Cardiac muscle cell (in vitro differentiated cells and primary cell): Measurements from ENCODE around the gene CEP43. TPM values are rescaled to one million over a fixed set of nuclear protein-coding genes. Genes with fewer than 3 reads are reported as not detected.

Experiments
- DNase-seq, 2 donors: peaks; one replicate each; pipeline versions ENCODE4 v3.0.0 to v3.0.0-alpha.2; 2010 to 2017; ENCODE audit warnings: low read depth in 1 of 2, low spot score in 1 of 2
- H3K27ac ChIP-seq: fragments of 200-600 bp; sonication (generic); 2 replicates; pipeline ENCODE4 v1.5.1; 2016
- H3K27me3 ChIP-seq: fragments of 200-600 bp; sonication (generic); 2 replicates; pipeline ENCODE4 v1.6.0; 2016; ENCODE audit warnings: control low read depth
- H3K36me3 ChIP-seq: fragments of 200-600 bp; sonication (generic); 2 replicates; pipeline ENCODE4 v1.5.1; 2016; ENCODE audit warnings: control low read depth
- H3K4me1 ChIP-seq: fragments of 200-600 bp; sonication (generic); 2 replicates; pipeline ENCODE4 v1.8.1; 2017; ENCODE audit warnings: low read depth, mild to moderate bottlenecking, mixed run types
- H3K4me3 ChIP-seq: fragments of 200-600 bp; sonication (generic); 2 replicates; pipeline ENCODE4 v1.5.1; 2016; ENCODE audit warnings: mild to moderate bottlenecking
- H3K9me3 ChIP-seq: fragments of 200-600 bp; sonication (generic); 2 replicates; pipeline ENCODE4 v1.5.1; 2017; ENCODE audit warnings: low read depth, mild to moderate bottlenecking, control low read depth
- polyA plus RNA-seq: library from polyadenylated mRNA; unstranded; fragments of >200 nt; fragmentation: Nextera tagmentation; extraction: Ambion mirVana; gene quantifications from 2 replicates; pipeline ENCODE4 v1.2.1, GENCODE V29; 2016
- total RNA-seq: library from RNA; depleted of rRNA; stranded (reverse); fragments of >200 nt; gene quantifications from 2 replicates; pipeline ENCODE4 v1.2.3, GENCODE V29; 2016
- TF ChIP-seq, protein P1 (sequence below): IDR thresholded peaks from 2 replicates; pipeline ENCODE4 v1.5.1; 2012; ENCODE audit warnings: low read depth, mild to moderate bottlenecking, low read length

CEP43 gene
- total and polyA plus RNA-seq, 2 experiments from 2014 or later, result 18.3 to 26.1 TPM

DNA sequence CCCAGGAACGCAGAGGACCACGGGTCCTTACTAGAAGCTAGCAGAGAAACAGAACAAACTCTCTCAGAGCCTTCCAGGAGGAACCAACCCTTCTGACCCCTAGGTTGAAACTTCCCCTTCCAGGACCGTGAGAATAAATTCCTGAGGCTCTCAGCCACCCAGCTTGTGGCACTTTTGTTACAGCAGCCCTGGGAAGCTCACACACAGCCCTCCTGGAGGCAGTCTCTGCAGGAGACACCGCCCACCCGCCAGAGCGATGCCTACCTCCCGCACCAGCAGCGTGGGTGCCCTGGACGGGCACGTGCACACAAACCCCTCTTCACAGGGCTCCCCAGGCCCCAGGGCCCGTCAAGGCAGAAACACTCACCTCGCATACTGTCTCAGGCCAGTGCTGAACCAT is 47.1 kb upstream of the CEP43 start:
- no peak for DNase-seq
- no peaks in the 10 kb centered on the region for H3K9me3 ChIP-seq
- H3K4me3 ChIP-seq, result no peak overlapping the region
- H3K4me1 ChIP-seq, result no peaks in the 10 kb centered on the region
- TF ChIP-seq, protein P1, sequence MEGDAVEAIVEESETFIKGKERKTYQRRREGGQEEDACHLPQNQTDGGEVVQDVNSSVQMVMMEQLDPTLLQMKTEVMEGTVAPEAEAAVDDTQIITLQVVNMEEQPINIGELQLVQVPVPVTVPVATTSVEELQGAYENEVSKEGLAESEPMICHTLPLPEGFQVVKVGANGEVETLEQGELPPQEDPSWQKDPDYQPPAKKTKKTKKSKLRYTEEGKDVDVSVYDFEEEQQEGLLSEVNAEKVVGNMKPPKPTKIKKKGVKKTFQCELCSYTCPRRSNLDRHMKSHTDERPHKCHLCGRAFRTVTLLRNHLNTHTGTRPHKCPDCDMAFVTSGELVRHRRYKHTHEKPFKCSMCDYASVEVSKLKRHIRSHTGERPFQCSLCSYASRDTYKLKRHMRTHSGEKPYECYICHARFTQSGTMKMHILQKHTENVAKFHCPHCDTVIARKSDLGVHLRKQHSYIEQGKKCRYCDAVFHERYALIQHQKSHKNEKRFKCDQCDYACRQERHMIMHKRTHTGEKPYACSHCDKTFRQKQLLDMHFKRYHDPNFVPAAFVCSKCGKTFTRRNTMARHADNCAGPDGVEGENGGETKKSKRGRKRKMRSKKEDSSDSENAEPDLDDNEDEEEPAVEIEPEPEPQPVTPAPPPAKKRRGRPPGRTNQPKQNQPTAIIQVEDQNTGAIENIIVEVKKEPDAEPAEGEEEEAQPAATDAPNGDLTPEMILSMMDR, result no peak
- H3K27me3 ChIP-seq, result no peaks in the 10 kb centered on the region
- no peak overlapping the region for H3K27ac ChIP-seq
- H3K36me3 ChIP-seq, result no peaks in the 10 kb centered on the region

DNA sequence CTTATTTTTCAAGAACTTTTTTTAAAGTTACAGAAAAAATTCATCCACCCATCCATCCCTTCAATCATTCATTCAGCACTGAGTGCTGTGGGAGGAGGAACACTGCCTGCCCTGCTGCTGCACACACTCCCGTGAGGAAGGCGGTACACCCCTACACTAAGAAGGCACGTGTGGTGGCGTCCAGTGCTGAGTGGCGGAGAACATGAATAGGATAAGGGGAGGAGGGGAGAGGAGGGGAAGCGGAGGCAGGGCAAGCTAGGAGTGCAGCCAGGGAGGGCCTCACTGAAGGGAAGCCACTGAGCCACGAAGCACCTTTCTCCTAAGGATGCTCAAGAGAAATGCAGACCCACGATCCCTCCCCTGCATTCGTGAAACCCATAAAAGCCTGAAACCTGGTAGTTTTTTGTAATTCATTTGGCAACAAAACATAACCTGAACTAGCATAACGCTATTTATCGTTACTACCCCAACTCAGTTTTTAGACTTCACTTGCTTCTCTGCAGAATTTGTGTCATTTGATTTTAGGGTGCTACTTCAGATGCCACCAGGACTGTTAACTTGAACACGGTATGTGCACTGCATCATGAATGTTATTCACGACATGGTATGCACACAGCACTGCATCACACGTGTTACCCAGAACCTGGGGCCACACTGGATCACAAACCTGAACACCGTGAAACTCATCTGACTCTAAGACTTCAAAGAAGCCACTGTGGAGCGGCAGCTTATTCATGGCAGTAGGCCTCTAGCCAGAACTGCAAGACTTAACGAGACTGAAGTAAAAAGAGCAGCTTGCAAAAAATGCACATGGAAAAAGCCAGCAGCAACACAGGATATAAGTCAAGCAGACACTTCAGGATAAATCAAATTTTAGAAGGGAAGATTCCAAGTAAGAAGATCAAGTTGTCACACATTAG is 46.4 kb upstream of the CEP43 start:
- TF ChIP-seq, protein P1, result no peak

DNA sequence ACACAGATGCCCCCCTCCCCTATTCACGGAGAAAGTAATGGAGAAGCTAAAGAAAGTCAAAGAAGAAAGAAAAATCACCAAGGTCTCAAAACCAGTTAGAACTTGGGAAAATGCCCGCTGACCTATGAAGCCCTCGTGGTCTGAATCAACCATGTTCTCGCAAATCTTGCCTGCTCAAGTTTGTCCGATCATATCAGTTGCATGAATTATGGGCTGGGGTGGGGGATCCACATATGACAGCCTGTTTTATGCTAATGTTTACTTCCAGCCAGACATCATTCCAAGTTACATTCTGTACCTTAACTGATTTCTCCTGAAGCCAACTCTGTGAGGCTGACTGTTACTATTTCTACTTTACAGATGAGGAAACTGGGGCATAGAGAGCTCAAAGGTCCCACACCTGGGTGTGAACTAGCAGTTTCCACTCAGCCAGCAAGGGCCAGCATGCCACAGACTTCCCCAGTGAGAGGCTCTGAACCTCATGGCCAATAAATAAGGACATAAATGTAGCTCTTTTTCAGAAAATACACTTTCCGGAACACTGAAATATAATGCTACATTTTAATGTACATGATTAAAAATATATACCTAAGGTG is 45.0 kb upstream of the CEP43 start:
- H3K36me3 ChIP-seq, result no peaks in the 10 kb centered on the region
- no peak overlapping the region for H3K4me3 ChIP-seq
- H3K27me3 ChIP-seq, result no peaks in the 10 kb centered on the region
- H3K4me1 ChIP-seq, result no peaks in the 10 kb centered on the region
- no peak overlapping the region for H3K27ac ChIP-seq
- no peaks in the 10 kb centered on the region for H3K9me3 ChIP-seq
- TF ChIP-seq, protein P1, result no peak
- no peak for DNase-seq

More for the DNA sequence above, 46.4 kb upstream of the CEP43 start:
- DNase-seq, result no peak
- Histone ChIP-seq H3K9me3 (no peaks in the 10 kb centered on the region), H3K27me3 (no peaks in the 10 kb centered on the region), H3K4me1 (no peaks in the 10 kb centered on the region), H3K27ac (no peak overlapping the region), H3K36me3 (no peaks in the 10 kb centered on the region), H3K4me3 (no peak overlapping the region)

DNA sequence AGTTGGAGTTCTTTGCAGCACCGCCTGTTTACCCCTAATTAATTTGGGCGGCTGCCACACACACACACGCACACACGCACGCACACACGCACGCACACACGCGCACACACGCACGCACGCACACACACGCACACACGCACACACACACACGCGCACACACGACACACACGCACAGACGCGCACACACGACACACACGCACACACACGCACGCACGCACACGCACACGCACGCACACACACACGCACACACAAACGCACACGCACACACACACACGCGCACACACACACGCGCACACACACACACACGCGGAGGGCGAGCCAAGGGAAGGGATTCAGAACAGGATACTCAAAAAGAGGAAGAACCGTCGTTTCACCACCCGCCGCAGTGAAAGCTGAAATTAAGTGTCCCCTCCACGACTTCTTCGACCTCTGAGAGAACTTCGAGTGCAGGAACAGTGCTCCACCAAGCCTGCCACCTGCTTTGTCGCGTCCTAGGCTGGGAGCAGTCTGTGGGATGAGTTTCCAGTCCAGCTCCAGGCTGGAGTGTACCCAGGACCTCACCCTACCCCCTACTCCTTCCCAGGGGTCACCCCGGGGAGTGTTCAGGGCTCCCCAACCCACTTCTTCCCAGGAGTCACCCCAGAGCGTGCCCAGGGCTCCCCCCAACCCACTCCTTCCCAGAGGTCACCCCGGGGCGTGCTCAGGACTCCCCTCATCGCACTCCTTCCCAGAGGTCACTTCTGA is 43.9 kb upstream of the CEP43 start:
- peak in 1 of 2 donors; percentile 32 for DNase-seq
- H3K27me3 ChIP-seq, result peaks cover 2% of the 10 kb centered on the region
- no peaks in the 10 kb centered on the region for H3K36me3 ChIP-seq
- no peak overlapping the region for H3K27ac ChIP-seq
- TF ChIP-seq, protein P1, result no peak
- H3K4me1 ChIP-seq, result no peaks in the 10 kb centered on the region
- no peaks in the 10 kb centered on the region for H3K9me3 ChIP-seq
- peak overlapping the region; percentile 62 for H3K4me3 ChIP-seq

DNA sequence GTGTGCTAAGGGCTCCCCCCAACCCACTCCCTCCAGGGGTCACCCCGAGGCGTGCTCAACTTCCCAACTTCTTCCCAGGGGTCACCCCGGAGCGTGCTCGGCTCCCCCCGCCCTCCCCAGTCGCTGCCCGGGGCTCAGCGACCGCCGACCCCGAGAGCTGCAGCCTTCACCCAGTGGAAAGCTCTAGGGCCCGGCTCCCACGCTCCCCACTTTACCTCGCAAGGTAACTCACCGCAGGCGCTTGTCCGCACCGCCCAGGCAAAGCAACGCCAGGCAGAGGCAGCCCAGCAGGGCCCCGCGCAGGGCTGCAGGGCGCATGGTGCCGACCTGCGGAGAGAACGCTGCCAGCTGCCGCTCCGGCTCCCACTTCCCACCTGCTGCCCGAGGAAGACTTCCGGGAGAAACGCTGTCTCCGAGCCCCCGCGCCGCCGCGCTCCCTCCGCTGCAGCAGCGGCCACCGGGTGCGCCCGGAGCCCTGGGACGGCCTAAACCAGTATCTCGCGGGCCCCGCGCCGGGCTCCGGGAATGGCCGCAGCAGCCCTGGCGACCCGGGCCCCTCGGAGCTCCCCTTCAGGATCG is 43.2 kb upstream of the CEP43 start:
- Histone ChIP-seq H3K4me1 (no peaks in the 10 kb centered on the region), H3K4me3 (peak overlapping the region; percentile 62), H3K27me3 (peaks cover 2% of the 10 kb centered on the region), H3K9me3 (no peaks in the 10 kb centered on the region), H3K36me3 (no peaks in the 10 kb centered on the region), H3K27ac (no peak overlapping the region)
- TF ChIP-seq, protein P1, result no peak
- no peak for DNase-seq
